A549 (cell line): ENCODE data around the gene HDAC5. TPM values are rescaled to one million over a fixed set of nuclear protein-coding genes. Genes with fewer than 3 reads are reported as not detected.

Source experiments
- ATAC-seq, 2 experiments: fragments of 200-7000 bp in 1 of 2; fragments of >200 bp in 1 of 2; cut with Nextera tagmentation in 1 of 2; cut with Tn5 transposase in 1 of 2; 3 replicates each; pipeline versions ENCODE4 v1.8.0 to v1.9.1; 2018 to 2020; ENCODE audit warnings: mild to moderate bottlenecking in 1 of 2, moderate library complexity in 1 of 2
- CTCF ChIA-PET: fragments of 300-600 bp; sonication (Branson Sonifier 250); formaldehyde crosslinking; extraction: SDS; loops from one replicate; lab custom pipeline; 2021; ENCODE audit warnings: antibody characterized with exemption, inconsistent platforms; lab: Yijun Ruan, JAX
- POLR2A ChIA-PET: fragments of 350-600 bp; formaldehyde crosslinking; extraction: SDS; loops from one replicate; lab custom pipeline; 2021; ENCODE audit warnings: antibody characterized with exemption, inconsistent platforms; lab: Yijun Ruan, JAX
- DNase-seq, 2 experiments: peaks; one replicate each; pipeline versions ENCODE4 v3.0.0 to v3.0.0-alpha.2; 2011 to 2016; ENCODE audit warnings: low read depth in 1 of 2, low spot score in 1 of 2
- FAIRE-seq: peaks from 2 replicates; lab custom pipeline; 2011; peaks lifted over from hg19 to GRCh38; lab: Jason Lieb, UNC
- H3K27ac ChIP-seq, 2 experiments: fragments of >200 bp; sonication (Bioruptor Twin); formaldehyde crosslinking; 3 replicates each; pipeline ENCODE4 v1.5.1; 2016 to 2017
- H3K4me1 ChIP-seq: fragments of >200 bp; sonication (Bioruptor Twin); formaldehyde crosslinking; 3 replicates; pipeline ENCODE4 v1.6.1; 2016
- H3K4me2 ChIP-seq: fragments of >200 bp; sonication (Bioruptor Twin); formaldehyde crosslinking; 3 replicates; pipeline ENCODE4 v1.6.1; 2016
- H3K4me3 ChIP-seq: fragments of >200 bp; sonication (Bioruptor Twin); formaldehyde crosslinking; 3 replicates; pipeline ENCODE4 v1.5.1; 2016
- H3K9me3 ChIP-seq: fragments of >200 bp; sonication (Bioruptor Twin); formaldehyde crosslinking; 3 replicates; pipeline ENCODE4 v1.6.1; 2016
- CEBPB ChIP-seq, 2 experiments: fragments of >200 bp in 1 of 2; sonication (Bioruptor Twin) in 1 of 2; formaldehyde crosslinking in 1 of 2; IDR thresholded peaks; 2 replicates each; pipeline ENCODE4 v1.6.1; 2012 to 2016
- CHD4 ChIP-seq: fragments of 200-600 bp; sonication (generic); IDR thresholded peaks from 2 replicates; pipeline ENCODE4 v1.6.1; 2016; ENCODE audit warnings: antibody characterized with exemption, mild to moderate bottlenecking, borderline replicate concordance
- FOXS1 ChIP-seq: fragments of 250-450 bp; sonication (Bioruptor Pico); IDR thresholded peaks from 2 replicates; pipeline ENCODE4 v1.5.0; 2020; ENCODE audit warnings: mild to moderate bottlenecking, moderate library complexity
- HEYL ChIP-seq: fragments of 250-450 bp; sonication (Bioruptor Pico); IDR thresholded peaks from 2 replicates; pipeline ENCODE4 v1.8.0; 2021; ENCODE audit warnings: mild to moderate bottlenecking, moderate library complexity
- HMGXB4 ChIP-seq: fragments of 250-450 bp; sonication (Bioruptor Pico); IDR thresholded peaks from 2 replicates; pipeline ENCODE4 v1.5.0; 2021; ENCODE audit warnings: mild to moderate bottlenecking, moderate library complexity, borderline replicate concordance
- HOXA7 ChIP-seq: fragments of 250-450 bp; sonication (Bioruptor Pico); IDR thresholded peaks from 2 replicates; pipeline ENCODE4 v1.5.0; 2020; ENCODE audit warnings: mild to moderate bottlenecking, moderate library complexity
- HOXB13 ChIP-seq: fragments of 250-450 bp; sonication (Bioruptor Pico); IDR thresholded peaks from 2 replicates; pipeline ENCODE4 v1.5.0; 2020; ENCODE audit warnings: low read depth, mild to moderate bottlenecking, moderate library complexity
- JUNB ChIP-seq: fragments of >200 bp; sonication (Bioruptor Twin); formaldehyde crosslinking; IDR thresholded peaks from 2 replicates; pipeline ENCODE4 v1.6.1; 2016
- KDM5A ChIP-seq: fragments of 200-600 bp; sonication (generic); IDR thresholded peaks from 2 replicates; pipeline ENCODE4 v1.6.1; 2016; ENCODE audit warnings: antibody characterized with exemption, mild to moderate bottlenecking
- MAFK ChIP-seq: fragments of 450-650 bp; IDR thresholded peaks from 2 replicates; pipeline ENCODE4 v1.6.1; 2014; ENCODE audit not compliant: partially characterized antibody
- MAX ChIP-seq: IDR thresholded peaks from 2 replicates; pipeline ENCODE4 v1.6.1; 2012
- POLR2AphosphoS2 ChIP-seq: conservative IDR thresholded peaks from 2 replicates; pipeline ENCODE4 v1.6.1; 2012; ENCODE audit warnings: low read length, improper control_type of control experiment, inconsistent platforms
- RARB ChIP-seq: fragments of 250-450 bp; sonication (Bioruptor Pico); IDR thresholded peaks from 2 replicates; pipeline ENCODE4 v1.8.0; 2021; ENCODE audit warnings: mild to moderate bottlenecking, moderate library complexity
- RCOR1 ChIP-seq: fragments of 150-350 bp; IDR thresholded peaks from 2 replicates; pipeline ENCODE4 v1.6.1; 2014; ENCODE audit warnings: antibody characterized with exemption, low read length, low read depth
- RFX5 ChIP-seq: fragments of 450-650 bp; IDR thresholded peaks from 2 replicates; pipeline ENCODE4 v1.7.1; 2014; ENCODE audit warnings: antibody characterized with exemption, mild to moderate bottlenecking, moderate library complexity
- SMC3 ChIP-seq: fragments of >200 bp; sonication (Bioruptor Twin); formaldehyde crosslinking; IDR thresholded peaks from 3 replicates; pipeline ENCODE4 v1.6.1; 2018; ENCODE audit warnings: inconsistent platforms
- TFCP2L1 ChIP-seq: fragments of 250-450 bp; sonication (Bioruptor Pico); IDR thresholded peaks from 2 replicates; pipeline ENCODE4 v1.5.0; 2021; ENCODE audit warnings: mild to moderate bottlenecking
- TP53 ChIP-seq: fragments of 250-450 bp; sonication (Bioruptor Pico); IDR thresholded peaks from 2 replicates; pipeline ENCODE4 v1.5.0; 2021; ENCODE audit warnings: mild to moderate bottlenecking, moderate library complexity
- ZC3H11A ChIP-seq: fragments of 450-650 bp; IDR thresholded peaks from 2 replicates; pipeline ENCODE4 v1.6.1; 2014; ENCODE audit warnings: antibody characterized with exemption, mild to moderate bottlenecking
- ZNF302 ChIP-seq: fragments of 250-450 bp; sonication (Bioruptor Pico); IDR thresholded peaks from 2 replicates; pipeline ENCODE4 v1.9.0; 2021; ENCODE audit warnings: inconsistent platforms, mild to moderate bottlenecking, moderate library complexity
- WGBS: methylation state at CpG from one replicate; pipeline ENCODE4 v1.1.6; 2017; ENCODE audit errors: missing lambda C conversion rate; 5-methylcytosine and 5-hydroxymethylcytosine counted together
- polyA plus RNA-seq, 4 experiments: library from polyadenylated mRNA; depleted of rRNA in 3 of 4; stranded (reverse); fragments of >200 nt; fragmentation: RNase III in 1 of 4; extraction: RNeasy Plus Mini Kit Qiagen cat#74134 plus additional on column Dnase treatment in 1 of 4; gene quantifications; 2 replicates in 3 of 4; 3 replicates in 1 of 4; pipeline ENCODE4 v1.2.3, GENCODE V29; 2011 to 2017
- TF ChIP-seq, protein P1 (sequence below): fragments of >200 bp; sonication (Bioruptor Twin); formaldehyde crosslinking; IDR thresholded peaks from 3 replicates; pipeline ENCODE4 v1.5.1; 2016

The HDAC5 gene
- polyA plus RNA-seq, 2 of the 4 experiments (the other 2 are of a cell fraction), result 3.1 to 7.1 TPM

DNA sequence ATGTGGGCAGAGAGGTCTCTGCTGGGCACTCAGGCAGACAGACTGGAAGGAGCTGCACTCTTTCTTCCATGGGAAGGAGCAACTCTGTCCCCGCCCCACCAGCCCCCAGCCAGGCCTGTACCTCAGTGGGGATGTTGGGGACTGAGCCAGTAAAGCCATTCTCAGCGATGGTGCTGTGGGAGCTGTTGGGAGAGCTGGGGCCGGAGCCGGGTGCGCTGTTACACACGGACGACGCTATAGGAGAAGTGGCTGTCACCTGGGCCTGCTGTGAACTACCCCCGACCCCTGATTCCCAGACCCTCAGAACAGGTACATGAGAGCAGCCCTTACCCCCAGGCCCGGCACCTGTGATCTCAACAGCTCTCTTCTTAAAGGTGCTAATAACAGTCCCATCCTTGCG lies 31.4 kb downstream of the HDAC5 start:
- H3K9me3 ChIP-seq, result no peaks in the 10 kb centered on the region
- TF ChIP-seq HOXA7 (no peak), POLR2AphosphoS2 (no peak), TFCP2L1 (CRISPR knock-in tag) (no peak), JUNB (no peak), MAX (no peak), ZNF302 (CRISPR knock-in tag) (no peak), CEBPB (IDR thresholded peaks at IDR 0.05) (no peak), HOXB13 (CRISPR knock-in tag) (no peak)
- TF ChIP-seq, all 56 proteins: peak for 0
- H3K4me3 ChIP-seq, result no peak overlapping the region
- no peak for ATAC-seq
- no peak for FAIRE-seq
- ChIA-PET CTCF (interaction anchor here (0.6 to 39.6 kb wide), 6 partner anchors 4 to 214 kb away, joined by 3 to 1202 read pairs (median 4); partner anchors contain the start of genes HDAC5 and LSM12), POLR2A (interaction anchor here (1.0 kb wide), 1 partner anchor 8 kb away, joined by 3 read pairs; no protein-coding TSS in a partner anchor)
- H3K4me2 ChIP-seq, result no peak overlapping the region
- no peak for DNase-seq
- no peak overlapping the region; a peak in 1 of 6 replicates for H3K27ac ChIP-seq
- peaks cover 39% of the 10 kb centered on the region for H3K4me1 ChIP-seq
- 92% methylated on average over 11 of the region's 11 CpGs for WGBS

DNA sequence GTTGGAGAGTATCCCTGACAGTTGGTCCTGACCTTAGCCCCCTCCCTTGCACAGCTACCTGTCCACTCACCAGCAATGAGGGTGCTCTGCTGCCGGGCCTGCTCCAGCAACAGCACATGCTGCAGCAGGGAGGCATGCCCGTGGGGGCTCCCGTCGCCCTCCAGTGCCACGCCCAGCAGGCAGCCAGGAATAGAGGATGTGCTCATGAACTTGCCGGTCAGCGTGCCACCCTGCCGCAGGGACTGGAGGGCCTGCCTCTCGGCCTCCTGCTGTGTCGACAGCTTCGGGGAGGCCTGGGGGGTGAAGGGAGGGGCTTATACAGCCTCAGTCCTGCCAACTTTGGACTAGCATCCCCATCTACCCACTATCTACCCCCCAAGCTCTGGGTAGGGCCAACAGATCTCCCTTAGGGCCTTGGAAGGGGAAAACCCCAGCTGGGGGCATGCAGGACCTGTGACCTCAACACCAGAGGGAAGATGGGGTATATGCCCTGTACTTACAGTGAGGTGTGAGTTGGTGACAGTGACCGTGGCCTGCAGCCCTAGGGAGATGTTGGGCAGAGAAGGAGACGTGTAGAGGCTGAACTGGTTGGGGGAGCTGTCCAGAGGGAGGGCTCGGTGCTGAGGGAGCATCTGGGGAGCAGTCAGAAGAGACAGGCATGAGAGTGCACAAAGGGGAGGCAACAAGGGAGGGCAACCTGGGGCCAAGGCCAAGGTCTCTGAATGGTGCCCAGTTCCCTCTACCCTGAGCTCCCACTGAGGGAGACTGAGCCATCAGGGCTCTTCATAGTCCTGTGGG lies 32.0 kb downstream of the HDAC5 start:
- TF ChIP-seq RARB (CRISPR knock-in tag) (no peak), RFX5 (no peak), RCOR1 (no peak), HOXA7 (no peak), CHD4 (no peak), KDM5A (no peak), ZC3H11A (no peak), SMC3 (no peak), FOXS1 (CRISPR knock-in tag) (no peak), JUNB (no peak), HMGXB4 (CRISPR knock-in tag) (no peak), MAFK (no peak), HEYL (CRISPR knock-in tag) (no peak), TP53 (CRISPR knock-in tag) (no peak)
- TF ChIP-seq, protein P1, sequence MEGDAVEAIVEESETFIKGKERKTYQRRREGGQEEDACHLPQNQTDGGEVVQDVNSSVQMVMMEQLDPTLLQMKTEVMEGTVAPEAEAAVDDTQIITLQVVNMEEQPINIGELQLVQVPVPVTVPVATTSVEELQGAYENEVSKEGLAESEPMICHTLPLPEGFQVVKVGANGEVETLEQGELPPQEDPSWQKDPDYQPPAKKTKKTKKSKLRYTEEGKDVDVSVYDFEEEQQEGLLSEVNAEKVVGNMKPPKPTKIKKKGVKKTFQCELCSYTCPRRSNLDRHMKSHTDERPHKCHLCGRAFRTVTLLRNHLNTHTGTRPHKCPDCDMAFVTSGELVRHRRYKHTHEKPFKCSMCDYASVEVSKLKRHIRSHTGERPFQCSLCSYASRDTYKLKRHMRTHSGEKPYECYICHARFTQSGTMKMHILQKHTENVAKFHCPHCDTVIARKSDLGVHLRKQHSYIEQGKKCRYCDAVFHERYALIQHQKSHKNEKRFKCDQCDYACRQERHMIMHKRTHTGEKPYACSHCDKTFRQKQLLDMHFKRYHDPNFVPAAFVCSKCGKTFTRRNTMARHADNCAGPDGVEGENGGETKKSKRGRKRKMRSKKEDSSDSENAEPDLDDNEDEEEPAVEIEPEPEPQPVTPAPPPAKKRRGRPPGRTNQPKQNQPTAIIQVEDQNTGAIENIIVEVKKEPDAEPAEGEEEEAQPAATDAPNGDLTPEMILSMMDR, result no peak
- FAIRE-seq (no peak), DNase-seq (no peak), ATAC-seq (no peak)
- ChIA-PET CTCF (interaction anchor here (0.6 to 39.6 kb wide), 6 partner anchors 5 to 213 kb away, joined by 3 to 1202 read pairs (median 4); partner anchors contain the start of genes HDAC5 and LSM12), POLR2A (interaction anchor here (1.0 kb wide), 1 partner anchor 9 kb away, joined by 3 read pairs; no protein-coding TSS in a partner anchor)
- H3K9me3 ChIP-seq, result no peaks in the 10 kb centered on the region
- H3K4me3 ChIP-seq, result no peak overlapping the region
- 89% methylated on average over 14 of the region's 14 CpGs for WGBS
- H3K4me2 ChIP-seq, result no peak overlapping the region
- H3K4me1 ChIP-seq, result peaks cover 39% of the 10 kb centered on the region
- H3K27ac ChIP-seq, result no peak overlapping the region; a peak in 1 of 6 replicates
